Stimulated activated CD4-positive, alpha-beta T cell treated with anti-CD3 and anti-CD28 coated beads, Interleukin-1b, Interleukin-23, amount 100 ng/mL, for 48 hours (primary cell): Measurements from ENCODE around the gene BPI.
"Not testable (repeated sequence)": the region's sequence is repeated elsewhere in the genome, so short reads cannot be mapped to it uniquely, and the experiment has no call there.

ENCODE experiments used
- DNase-seq: peaks from one replicate; pipeline ENCODE4 v3.0.0-alpha.2; 2020

The BPI gene

DNA sequence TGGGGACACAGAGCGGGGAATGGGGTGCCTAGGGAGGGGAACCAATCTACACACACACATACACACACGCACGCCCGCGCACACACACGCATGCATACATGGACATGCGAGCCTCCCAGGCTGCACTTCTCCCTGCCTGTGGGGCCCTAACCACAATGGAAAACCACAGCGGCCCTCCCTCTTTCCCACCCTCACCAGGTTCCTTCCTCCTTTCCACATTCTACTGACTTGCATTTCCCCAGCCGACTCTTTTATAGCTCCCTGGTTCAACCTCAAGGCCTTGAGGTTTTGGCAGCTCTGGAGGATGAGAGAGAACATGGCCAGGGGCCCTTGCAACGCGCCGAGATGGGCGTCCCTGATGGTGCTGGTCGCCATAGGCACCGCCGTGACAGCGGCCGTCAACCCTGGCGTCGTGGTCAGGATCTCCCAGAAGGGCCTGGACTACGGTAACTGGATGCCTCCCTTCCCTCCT lies at the start of gene BPI:
BPI (plus strand) TSS at position 249 of the 472 bp plus-strand sequence; CDS start at position 317, 68 bp downstream.
- no peak for DNase-seq

DNA sequence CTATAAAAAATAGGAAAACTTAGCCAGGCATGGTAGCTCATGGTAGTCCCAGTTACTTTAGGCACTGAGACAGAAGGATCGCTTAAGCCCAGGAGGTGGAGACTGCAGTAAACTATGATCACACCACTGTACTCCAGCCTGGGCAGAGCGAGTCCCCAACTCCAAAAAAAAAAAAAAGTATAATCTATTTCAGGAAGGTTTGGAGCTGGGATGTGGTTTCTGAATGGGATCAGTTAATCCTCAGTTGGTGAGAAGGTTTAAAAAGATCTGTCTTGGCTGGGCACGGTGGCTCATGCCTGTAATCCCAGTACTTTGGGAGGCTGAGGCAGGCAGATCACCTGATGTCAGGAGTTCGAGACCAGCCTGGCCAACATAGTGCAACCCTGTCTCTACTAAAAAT lies 49.3 kb upstream of the BPI start:
- DNase-seq, result not testable (repeated sequence)

DNA sequence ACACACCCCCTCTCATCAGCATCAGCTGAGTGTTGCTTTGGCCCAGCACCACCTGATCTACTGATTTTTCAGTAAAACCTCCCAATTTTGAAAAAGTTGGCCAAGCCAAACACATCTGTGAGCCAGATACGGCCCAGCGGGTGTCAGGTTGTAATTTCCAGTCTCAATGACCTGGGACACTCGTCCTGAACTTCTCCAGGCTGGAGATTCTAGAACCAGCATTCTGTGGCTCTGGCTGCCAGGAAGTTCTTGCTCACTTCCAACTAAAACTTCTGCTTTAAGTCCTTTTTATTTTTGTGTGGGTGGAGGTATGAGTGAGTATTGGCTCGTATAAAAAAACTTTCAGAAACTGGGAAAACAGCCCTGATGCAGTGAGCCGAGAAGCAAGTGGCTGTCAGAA lies 48.6 kb upstream of the BPI start:
- DNase-seq, result no peak

DNA sequence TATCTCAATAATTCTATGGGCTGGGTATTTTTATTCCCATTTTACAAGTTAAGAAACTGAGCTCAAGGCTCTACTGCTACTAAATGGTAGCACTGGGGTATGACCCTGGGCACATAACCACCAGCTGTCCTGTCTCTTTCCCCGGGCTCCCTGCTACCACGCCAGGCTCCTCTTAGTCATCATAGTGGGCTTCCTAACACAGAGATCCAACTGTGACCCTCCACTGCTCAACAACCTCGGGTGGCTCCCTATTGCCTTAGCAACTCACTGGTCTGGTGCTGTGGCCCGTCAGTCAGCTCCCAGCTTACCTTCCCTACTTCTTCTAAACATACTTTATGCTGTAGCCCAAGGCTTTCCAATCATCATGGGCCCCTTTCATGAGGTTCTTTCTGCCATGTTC lies 47.9 kb upstream of the BPI start:
- no peak for DNase-seq

DNA sequence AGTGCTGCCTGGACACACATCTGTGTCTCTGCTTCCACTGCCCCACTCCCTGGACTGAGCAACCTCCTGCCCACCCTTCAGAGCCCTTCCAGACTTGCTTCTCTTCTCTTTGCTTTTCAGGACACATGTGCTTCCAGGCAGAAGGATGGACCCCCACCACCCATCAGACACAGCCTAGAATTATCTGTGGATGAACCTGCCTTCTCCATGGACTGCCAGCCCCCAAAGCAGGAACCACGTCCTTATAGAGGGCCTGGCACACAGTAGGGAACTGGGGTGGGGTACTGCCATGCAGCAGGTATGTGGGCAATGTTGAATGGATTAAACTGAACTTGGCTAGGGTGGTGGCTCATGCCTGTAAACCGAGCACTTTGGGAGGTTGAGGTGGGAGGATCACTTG lies 47.0 kb upstream of the BPI start:
- no peak for DNase-seq

DNA sequence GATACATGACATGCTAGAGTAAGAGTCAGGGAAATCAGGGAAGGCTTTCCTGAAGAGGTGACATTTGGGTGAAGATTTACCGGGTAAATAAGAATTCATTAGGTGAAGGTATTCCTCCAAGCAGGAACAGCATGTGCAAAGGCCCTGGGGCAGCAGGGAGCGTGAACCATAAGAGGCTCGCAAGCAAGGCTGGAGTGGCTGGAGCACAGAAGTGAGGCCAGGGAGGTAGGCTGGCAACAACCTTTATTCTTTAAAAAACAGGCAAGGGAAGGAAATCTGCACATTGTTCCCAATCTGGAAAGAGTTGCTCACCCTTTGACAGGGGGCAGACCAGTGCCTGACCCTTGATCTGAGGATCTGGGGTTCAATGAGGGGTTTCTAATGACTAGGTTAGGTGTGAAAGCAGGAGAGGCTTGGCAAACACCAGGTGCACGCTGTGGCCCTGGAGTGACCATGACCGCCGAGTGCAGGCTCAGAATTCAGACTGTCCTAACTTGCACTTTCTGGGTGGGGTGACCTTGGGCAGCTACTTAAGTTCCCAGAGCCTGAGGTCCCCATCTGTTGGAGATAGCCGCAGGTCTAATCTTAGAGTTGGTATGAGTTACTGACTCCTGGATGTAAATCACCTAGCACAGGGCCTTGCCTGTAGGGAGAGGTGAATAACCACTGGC lies 45.3 kb upstream of the BPI start:
- DNase-seq, result no peak

DNA sequence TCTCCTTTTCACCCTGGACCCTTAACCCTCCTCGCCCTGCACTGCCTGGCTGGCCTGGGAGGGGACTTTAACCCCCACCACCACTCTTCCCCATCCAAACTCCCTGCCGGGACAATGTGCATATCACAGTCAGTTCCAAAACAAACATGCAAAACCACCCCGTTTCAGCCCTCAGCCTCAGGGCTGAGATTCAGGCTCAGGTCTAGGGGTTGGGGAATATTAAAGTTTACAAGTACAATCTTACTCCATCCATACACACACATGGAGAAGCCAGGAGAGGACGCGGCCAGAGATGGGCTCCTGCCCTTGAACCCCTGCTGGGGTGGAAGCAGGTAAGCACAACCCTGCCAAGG lies 44.0 kb upstream of the BPI start:
- no peak for DNase-seq

DNA sequence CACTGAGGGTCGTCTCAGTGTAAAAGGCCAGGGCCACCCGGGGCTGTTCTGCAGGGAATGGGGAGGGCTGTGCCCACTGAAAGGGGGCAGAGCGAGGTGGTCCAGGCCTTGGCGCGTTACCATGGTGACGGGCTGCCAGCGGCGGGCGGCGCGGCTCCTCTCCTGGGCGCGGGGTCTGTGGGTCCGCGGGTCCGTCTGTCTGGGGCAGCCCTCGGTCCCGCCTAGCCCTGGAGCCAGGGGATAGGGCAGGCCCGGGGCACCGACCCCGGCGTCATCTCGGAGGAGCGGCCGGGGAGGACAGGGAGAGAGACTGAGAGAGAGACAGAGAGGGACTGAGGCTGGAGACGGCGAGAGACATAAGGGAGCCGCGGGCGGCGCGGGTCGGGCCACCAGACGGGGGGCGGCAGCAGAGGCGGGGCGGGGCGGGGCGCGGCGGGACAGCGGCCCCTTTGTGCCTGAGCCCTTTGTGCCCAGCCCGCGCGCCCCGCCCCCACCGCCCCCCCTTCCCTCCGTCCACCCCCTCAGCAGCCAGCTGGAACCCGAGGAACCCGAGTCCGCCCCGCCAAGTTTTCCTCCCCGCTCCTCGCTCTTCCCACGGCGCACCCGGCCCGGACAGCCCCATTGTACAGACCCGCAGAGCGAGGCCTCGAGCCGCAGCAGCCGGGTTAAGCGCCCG lies 43.4 kb upstream of the BPI start, which contains the start of gene KIAA1755:
KIAA1755 (minus strand) TSS at position 358 of the 676 bp plus-strand sequence; CDS start at position 123, 235 bp downstream.
- no peak for DNase-seq

DNA sequence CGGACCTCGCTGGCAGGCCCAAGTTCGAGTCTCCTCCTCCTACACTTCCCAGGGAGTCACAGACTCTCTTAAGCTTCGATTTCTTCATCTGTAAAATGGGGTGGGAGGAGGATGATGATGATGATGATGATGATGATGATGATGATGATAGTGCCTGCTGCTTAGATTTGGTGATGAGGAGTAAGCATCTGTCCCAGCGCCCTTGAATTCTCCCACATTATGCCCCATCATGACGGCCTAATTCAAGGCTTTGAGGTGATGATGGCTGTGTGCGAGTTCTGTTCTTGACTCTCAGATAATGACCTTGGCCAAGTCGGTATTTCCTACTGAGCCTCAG lies 42.9 kb upstream of the BPI start:
- no peak for DNase-seq

DNA sequence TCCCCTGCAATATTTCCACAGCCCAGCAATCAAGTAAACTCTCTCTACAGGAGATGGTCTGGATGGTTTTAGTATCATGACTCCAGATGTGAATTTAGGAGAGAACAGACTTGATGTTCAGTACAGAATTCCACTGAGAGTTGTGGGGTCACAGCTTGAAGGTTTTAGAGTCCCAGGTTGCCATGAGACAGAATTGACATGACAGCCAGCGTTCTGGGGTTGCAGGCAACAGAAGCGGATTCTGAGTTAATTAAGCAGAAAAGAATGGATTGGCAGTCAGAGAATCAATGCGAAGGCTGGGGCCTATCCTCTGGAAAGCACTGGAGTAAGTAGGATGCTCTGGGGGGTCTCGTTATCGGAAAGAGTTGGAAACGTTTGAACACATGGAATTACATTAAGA lies 41.0 kb upstream of the BPI start:
- DNase-seq, result no peak

DNA sequence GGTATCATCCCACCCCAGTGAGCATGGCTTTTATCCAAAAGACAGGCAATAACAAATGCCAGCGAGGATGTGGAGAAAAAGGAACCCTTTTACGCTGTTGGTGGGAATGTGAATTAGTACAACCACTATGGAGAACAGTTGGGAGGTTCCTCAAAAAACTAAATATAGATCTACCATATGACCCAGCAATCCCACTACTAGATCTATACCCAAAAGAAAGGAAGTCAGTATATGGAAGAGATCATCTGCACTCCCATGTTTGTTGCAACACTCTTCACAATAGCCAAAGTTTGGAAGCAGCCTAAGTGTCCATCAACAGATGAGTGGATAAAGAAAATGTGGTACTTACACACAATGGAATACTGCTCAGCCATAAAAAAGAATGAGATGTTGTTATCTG lies 37.5 kb upstream of the BPI start:
- DNase-seq, result no peak

DNA sequence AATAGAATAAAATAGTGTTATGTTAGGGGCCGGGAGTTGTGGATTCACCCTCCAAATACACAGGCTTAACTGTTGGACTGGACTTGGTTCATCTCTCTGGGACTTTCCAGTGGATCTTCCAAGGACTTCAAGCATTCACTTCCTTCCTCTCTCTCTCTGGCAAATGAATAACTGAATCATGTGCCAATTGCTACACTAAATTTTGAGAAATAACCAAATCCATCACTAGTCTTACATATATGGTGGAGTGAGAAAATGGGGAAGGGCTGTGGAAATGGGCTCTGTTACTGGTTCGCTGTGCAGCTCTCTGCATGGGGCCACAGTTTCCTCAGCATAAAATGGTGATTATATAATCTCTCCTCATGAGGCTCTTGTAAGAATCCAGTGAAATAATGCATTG lies 36.7 kb upstream of the BPI start:
- DNase-seq, result no peak

DNA sequence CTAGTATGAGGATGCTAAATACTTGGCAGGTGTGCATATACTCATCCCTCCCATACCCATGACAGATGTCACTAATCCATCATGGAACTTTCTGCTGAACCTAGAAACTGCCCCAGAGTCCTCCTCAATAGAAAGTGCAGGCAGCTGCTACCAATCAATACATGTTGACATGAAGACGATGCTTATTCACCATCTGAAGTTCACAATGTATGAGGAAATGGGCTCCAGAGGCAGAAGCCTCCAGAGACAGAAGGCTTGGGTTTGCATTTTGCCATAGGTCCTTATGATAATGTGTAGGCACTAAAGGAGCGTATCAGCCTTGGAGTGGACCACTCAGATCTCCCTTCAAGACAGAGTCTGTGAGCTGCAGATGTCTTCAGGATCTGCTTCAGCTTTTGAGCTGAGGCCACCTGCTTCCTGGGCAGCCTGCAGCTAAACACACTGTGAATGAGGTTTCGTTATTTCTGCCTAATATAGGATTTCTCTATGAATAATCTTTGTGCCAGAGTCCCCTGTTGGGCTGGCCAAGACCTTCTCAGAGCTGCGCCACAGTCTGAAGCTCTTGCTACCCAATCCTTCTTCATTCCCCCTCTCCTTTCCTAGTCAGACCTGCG lies 35.9 kb upstream of the BPI start:
- no peak for DNase-seq

DNA sequence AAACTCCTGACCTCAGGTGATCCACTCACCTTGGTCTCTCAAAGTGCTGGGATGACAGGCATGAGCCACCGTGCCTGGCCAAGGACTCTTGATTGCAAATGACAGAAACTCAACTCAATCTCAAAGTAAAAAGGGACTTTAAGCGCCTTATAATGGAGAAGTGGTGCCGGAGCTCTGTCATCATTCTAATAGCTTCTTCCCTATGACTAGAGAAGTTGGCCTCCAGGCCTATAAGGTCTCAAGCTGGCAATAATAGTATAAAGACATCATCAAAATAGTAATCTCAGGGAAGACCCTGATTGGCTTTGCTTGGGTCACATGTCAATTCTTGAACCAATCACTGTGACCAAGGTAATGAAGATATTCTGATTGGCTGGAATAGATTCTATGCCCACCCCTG lies 34.9 kb upstream of the BPI start:
- no peak for DNase-seq

DNA sequence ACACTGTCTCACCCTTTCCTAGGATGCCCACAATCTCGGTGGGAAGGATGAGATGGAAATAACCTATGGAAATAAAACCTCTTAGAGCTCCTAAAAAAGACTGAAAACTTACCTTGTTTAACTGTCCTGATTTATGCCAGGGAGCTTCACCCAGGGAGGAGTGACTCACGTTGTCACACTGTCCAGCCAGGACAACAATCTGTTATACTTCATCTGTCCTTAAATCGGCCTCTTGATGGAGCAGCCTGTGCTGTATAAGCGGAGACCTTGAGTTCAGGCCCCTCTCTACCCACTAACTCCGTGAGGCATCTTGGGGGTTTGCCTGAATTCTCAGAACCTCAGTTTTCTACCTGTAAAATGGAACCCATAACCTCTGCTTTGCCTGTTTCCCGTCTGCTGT lies 34.2 kb upstream of the BPI start:
- no peak for DNase-seq

DNA sequence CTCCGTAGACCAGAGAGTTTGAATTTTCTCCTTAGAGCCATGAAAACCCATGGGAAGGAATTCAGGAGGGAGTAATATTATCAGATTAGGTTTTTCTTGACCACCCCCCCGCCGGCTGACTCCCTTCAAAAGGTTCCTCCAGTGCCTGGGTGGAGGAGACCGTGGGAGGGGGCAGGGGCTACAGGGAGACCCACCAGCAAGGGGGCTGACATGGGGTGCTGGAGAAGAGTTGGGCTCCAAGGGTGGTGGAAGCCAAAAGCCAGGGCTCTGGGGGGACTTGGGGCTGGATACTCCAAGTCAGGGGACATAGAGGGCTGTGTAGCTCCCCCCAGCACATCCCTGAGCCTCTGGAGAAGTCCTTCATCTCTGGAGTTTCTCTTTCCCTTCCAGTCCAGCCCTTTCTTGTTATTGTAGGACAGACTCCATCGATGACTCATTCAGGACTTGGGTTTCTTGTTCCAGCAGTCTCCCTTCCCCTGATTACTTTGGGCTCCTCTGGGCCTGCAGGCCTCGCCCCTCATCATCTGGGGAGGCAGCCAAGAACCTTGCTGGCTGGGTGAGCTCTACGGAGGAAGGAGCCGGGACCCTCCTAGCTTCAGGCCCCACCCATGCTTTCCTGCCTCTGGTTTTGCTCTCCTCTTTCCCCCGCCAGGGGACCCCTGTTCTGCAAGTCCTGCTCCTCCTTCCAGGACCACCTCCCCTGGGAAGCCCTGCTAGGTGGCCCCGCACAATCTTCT lies 32.9 kb upstream of the BPI start:
- no peak for DNase-seq

DNA sequence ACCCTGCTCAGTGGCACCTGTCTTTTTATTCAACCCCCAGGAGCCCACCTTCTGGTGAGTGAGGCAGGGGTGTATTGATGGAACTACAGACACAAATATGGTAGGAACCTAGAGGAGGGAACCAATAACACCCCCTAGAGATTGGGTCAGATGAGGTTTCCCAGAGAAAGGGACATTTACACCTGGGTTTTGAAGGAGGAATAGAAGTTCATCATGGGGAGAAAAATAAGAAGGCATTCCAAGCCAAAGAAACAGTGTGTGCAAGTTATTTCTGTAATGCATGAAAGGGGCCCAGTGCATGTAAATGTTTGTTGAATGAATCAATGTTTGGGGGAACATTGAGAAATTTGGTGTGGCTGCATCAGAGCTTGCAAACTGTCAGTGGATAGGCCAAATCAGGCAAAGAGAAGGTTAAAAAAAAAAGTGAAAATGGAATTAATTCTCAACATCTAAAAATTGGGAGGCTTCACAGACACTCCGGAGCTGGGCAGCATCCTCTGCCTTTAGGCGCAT lies 32.3 kb upstream of the BPI start:
- no peak for DNase-seq

DNA sequence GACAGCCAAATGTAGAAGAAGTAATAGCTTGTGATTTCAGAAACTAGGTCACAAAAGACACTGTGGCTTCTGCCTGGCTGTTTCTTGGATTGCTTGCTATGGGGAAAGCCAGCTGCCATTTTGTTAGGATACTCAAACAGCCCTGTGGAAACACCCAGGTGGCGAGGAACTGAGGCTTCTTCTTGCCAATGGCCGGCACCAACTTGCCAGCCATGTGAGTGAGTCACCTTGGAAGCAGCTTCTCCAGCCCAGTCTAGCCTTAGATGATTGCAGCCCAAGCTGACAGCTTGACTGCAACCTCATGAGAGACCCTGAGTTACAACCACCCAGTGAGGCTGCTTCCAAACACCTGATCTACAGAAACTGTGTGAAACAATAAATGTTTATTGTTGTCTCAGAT lies 31.6 kb upstream of the BPI start:
- DNase-seq, result no peak

DNA sequence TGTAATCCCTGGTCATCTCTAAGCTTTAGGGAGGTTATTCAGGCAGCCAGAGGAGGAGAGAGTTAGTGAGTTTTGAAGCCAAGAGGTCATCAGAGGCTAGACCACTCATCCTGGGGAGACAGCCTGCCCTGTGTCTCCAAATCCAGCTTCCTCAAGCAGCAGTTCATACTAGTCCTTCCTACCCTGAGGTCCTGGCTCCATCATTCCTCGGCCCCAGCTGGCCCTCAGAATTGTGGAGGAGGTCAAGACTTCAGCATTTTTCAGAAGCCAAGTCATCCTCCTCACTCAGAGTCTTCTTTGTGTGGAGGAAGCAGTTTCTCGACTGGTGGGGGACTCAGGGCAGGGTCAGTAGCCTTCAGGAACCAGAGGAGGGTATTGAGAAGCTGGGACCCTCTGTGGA lies 31.0 kb upstream of the BPI start:
- DNase-seq, result no peak

DNA sequence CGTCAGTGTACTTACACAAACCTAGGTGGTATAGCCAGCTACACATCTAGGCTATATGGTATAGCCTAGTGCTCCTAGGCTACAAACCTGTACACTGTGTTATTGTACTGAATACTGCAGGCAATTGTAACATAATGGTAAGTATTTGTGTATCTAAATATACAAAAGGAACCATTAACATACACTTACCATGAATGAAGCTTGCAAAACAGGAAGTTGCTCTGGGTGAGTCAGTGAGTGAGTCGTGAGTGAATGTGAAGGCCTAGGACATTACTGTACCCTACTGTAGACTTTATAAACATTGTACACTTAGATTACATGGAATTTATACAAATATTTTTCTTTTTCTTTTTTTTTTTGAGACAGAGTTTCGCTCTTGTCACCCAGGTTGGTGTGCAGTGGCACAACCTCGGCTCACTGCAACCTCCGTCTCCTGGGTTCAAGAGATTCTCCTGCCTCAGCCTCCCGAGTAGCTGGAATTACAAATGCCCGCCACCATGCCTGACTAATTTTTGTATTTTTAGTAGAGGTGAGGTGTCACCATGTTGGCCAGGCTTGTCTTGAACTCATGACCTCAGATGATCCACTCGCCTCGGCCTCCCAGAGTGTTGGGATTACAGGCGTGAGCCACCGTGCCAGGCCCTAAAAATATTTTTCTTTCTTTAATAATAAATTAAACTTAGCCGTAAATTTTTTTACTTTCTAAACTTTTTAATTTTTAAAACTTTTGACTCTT lies 28.0 kb upstream of the BPI start:
- DNase-seq, result no peak

DNA sequence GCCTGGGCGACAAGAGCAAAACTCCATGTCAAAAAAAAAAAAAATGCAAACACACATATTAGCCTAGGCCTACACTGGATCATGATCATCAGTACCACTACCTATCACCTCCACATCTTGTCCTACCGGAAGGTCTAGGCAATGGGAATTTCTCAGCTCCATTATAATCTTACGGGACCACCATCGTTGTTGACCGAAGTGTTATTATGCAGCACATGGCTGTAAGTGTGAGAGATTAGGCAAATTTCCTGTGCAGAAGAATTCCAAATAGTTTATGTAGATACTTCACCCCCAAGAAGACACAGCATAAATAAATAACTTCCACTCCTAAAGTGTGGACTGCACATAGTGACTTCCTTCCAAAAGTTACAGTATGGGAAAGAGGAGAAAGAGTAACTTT lies 26.7 kb upstream of the BPI start:
- DNase-seq, result no peak

DNA sequence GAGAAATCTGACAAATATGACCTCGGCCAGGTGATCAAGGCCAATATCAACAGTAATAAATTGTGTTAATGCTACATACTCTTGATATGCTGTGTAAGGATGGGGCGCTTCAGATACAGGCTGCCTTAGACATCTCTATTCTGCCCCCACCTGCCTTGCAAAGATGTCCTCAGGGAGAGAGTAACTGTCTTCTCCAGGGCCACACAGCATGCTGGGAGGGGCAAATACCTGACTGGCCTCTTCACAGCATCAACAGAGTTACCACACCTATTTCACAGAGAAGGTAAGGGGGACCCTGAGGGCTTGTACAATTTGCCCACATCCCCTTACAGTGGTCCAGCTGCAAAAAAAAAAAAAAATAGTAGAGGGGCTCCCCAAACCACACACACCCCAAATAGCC lies 26.3 kb upstream of the BPI start:
- DNase-seq, result no peak

DNA sequence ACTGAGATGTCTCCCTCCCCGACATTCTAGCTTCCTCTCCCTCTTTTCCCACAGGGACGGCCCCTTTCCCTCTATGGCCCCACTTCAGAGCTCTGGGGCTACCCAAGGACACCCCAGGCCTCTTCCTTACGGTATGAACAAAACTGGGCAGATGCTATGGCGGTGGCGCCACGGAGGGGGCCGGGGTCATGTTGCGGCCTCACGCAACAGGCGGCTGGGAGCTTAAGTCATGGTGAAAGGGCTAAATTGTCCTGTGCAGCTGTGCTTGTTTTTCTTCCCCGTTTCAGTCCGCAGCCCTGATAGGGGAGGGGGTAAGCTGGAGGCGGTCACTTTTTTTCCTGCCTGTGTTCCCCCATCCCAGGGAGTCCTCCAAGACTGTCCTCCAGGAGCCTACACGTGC lies 25.8 kb upstream of the BPI start:
- no peak for DNase-seq
